HG03135 (cell line): ENCODE results near the gene PRKRIP1.
A peak's percentile ranks its signal among the peaks of the same experiment; 100 is the strongest.
"Not testable (repeated sequence)": the region's sequence is repeated elsewhere in the genome, so short reads cannot be mapped to it uniquely, and the experiment has no call there.

ENCODE experiments used
- ATAC-seq: cut with Tn5 transposase; IDR thresholded peaks from one replicate; pipeline ENCODE4 v1.9.1; 2021; ENCODE audit warnings: mild to moderate bottlenecking, moderate library complexity; ENCODE audit not compliant: unreplicated experiment

Gene PRKRIP1

DNA sequence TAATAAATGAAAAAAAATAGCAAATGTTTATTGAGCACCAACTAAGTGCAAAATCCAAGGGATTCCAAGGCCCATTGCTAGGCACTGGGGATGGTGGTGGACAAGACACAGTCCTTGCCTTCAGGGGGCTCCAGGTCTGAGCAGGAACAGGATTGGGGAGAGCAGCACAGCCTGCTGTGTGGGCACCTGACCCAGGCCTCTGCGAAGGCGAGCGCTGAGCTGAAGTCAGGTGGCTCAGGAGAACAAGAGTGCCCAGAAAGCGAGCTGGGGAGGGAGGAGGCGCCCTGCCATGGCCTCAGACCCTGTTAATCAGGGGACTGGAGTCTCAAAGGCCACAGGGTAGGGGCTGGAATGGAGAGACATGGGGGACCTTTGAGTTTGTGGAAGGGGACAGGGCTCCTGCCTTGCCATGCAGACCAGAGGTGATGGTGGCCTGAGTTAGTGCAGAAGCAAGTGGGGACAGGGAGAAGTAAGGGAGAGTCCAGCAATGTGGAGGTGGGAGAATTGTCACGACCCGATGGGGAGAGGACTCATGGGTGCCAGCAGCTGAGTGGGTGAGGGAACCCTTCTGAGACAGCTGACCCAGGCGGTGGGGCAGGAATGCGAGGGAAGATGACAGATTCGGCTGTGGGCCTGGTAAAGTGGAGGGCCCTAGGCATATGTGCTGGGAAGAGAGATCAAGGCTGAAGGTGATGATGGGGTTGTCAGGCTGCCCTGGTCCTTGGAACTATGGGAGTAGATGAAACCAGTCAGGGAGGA is 33.2 kb downstream of the PRKRIP1 start:
- ATAC-seq = no peak

DNA sequence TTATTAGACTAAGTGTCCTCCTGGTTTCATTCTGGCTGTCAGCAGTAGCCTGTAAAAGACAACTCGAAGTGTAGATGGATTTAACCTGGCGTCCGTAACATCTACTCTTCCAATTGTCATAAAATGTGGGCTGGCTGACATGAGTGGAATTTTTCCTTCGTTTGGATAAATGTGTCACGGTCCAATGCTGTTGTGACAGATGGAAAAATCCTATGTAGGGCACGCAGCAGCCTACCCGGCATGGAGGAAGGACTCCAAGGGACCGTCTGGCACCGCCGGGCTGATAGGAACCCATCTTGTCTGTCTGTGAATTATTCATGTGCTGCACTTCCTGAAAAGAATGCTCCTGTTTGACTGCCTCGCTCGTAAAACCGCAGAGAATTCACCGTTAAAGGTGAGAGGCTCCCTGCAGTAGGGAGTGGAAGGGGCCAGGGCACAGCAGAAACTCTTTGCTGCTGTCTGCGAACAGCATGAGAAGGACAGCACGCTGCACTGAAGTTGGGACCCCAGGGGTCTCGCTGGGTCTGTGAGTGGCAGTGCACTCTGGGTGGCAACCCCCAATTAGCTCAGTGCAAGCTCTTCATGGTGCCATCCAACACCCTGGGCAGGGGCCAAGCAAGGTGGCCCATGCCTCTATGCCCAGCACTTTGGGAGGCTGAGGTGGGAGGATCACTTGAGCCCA is 35.6 kb downstream of the PRKRIP1 start:
- ATAC-seq = no peak

DNA sequence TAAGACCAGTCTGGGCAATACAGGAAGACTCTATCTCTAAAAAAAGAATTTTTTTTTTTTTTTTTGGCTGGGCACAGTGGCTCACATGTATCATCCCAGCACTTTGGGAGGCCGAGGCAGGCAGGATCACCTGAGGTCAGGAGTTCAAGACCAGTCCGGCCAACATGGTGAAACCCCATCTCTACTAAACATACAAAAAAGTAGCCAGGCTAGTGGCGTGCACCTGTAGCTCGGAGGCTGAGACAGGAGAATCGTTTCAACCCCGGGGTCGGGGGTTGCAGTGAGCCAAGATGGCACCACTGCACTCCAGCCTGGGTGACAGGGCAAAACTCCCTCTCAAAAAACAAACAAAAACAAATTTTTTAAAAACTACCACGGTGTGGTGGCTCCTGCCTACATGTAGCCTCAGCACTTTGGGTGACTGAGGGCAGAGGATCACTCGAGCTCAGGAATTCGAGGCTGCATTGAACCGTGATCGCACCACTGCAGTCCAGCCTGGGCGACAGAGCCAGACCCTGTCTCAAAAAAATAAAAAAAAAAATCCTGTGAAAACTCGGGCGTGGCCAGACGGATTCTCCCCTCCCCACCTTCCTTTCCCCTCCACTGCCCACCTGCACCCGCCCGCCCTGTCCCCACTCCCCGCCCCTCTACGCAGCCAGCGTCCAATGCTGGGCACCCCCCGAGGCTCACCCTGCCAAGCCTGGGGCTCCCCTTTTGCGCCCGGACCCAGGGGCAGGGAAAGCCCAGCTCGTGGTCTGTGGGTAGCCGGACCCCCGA is 36.5 kb downstream of the PRKRIP1 start:
- ATAC-seq = peak; percentile 33

DNA sequence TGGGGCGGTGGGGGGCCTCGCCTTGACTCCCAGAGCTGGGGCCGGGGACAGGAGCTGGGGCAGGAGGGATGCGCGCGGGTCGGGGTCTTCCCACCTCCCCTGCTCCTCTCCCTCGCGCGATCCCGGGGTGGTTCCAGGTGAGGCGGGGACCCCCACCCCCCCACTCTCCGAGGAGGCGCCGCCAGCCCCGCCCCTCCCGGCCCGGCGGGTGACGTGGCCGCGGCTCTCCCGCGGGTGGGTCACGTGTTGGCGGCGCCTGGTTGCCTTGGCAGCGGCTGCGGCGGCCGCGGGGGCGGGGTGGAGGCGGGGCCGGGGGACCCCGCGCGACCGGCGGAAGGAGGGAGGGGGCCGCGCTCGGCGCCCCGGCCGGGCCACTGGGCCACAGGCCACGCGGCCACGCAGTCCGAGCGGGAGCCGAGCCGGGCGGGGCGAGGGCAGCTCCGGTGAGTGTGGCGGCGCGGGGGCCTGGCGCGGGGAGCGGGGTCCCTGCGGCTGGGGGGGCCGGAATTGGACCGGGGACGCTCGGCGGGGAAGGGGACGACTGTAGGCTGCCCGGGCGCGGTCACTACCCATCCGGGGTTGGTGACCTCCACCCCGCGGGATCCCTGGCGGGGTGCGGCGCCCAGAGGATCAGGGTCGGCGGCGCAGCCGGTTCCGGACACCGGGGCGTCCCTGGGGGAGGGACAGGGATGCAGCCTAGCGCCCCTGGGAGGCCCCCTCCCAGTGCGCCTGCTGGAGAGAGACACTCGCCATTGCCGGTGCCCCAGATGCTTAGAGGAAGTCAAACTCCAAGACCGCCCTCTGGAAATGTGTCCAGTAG is 37.3 kb downstream of the PRKRIP1 start, which contains the start of gene ORAI2:
Gene ORAI2, plus strand, starts transcription at position 357 of the 820 bp plus-strand sequence. CDS start 5,382 bp downstream, outside the sequence.
- ATAC-seq = peak; percentile 64

DNA sequence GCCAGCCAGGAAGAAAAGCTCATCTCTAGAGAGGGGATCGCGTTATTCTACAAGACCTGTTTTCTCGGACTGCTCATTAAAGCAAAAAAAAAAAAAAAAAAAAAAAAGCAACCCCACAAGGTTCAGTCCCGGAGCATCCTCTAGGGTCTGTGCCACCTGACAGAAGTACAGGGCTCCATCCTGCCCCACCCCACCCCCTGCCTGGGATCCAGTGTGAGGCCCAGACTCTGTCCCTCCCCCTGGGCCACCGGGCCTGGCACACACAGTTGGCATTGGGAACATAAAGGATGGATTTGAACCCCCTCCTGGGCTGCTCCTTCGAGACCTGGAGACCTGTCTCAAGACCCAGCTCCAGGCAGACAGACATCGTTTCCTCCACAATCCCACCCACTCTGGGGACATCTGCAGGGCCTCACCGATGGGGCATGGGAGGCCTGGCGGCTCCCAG is 37.9 kb downstream of the PRKRIP1 start:
- ATAC-seq = peak; percentile 1

DNA sequence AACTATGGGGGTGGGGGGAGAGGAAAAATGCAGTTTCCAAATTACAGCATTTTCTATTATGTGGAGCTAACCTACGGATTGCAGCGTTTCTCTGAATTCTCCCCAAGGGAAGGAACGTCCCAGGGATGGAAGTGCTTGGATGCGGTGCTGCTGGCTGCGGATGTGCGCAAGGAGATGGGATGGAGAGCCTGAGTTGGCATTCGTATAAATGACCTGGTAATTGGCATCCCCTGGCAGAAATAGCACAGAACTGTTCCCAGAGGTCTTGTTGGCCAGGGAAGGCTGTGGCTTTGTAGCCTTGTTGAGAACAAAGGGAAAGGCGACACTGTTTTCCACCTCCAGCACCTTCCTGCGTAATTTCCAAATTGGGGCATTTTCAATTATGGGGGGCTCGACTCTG is 40.0 kb downstream of the PRKRIP1 start:
- no peak for ATAC-seq

DNA sequence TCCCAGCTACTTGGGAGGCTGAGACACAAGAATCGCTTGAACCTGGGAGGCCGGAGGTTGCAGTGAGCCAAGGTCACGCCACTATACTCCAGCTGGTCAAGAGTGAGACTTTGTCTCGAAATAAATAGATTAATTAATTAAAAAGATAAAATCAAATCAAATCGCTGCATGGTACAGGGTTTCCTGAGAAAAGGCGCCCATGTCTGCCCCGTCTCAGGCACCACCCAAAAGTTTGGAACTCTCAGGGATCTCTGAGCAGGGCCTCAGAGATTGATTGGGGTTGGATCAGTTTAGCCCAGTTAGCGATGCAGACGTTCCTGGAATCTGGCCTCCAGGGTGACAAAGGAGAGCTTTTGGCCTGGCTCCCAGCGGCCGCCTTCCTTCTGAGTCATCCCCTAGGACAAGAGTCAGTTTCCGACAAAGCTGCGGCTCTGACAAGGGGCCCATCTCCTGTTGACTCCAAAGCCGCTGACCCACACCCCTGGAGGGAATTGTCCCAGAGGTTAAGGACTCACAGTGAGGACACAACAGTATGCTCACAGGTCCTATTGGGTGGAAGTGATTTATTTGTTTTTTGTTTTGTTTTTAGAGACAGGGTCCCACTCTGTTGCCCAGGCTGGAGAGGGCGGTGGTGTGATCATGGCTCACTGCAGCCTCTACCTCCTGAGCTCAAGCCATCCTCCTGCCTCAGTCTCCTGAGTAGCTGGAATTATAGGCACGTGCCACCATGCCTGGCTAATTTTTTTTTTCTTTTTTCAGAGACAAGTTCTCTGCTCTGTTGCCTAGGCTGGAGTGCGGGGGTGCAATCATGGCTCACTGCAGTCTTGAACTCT is 44.0 kb downstream of the PRKRIP1 start:
- ATAC-seq = no peak

DNA sequence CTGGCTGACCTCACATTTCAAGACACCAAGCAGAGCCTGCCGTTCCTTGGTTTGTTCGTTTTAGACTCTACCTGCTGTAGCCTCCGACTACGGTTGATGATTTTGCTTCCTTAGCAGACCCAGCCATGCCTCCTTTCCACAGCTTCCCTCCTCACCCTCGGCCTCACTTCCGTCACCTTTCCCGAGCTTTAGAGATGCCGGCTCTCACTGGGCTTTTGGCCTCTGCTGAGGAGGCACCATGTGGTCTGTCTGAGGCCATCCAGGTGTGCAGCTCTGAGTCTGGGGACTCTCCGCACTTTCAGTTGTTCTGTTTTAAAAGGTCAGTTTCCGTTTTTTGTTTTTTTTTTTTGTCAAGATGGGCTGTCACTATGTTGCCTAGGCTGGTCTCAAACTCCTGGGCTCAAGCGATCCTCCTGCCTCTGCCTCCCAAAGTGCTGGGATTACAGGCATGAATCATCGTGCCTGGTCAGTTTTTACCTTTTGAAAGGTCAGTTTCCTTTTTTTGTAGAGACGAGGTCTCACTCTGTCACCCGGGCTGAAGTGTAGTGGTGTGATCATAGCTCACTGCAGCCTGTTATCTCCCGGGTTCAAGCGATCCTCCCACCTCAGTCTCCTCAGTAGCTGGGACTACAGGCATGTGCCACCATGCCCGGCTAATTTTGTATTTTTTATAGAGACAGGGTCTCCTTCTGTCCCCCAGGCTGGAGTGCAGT is 49.0 kb downstream of the PRKRIP1 start:
- ATAC-seq = no peak

DNA sequence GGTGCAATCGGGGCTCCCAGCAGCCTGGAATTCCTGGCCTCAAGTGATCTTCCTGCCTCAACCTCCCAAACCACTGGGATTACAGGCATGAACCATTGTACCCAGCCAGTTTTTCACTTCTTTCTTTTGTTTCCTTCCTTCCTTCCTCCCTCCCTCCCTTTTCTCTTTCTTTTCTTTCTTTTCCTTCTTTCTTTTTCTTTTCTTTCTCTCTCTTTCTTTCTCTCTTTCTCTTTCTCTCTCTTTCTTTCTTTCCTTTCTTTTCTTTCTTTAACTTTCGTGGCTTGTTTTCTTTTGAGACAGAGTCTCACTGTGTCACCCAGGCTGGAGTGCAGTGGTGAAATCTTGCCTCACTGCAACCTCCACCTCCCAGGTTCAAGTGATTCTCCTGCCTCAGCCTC is 49.5 kb downstream of the PRKRIP1 start:
- no peak for ATAC-seq

DNA sequence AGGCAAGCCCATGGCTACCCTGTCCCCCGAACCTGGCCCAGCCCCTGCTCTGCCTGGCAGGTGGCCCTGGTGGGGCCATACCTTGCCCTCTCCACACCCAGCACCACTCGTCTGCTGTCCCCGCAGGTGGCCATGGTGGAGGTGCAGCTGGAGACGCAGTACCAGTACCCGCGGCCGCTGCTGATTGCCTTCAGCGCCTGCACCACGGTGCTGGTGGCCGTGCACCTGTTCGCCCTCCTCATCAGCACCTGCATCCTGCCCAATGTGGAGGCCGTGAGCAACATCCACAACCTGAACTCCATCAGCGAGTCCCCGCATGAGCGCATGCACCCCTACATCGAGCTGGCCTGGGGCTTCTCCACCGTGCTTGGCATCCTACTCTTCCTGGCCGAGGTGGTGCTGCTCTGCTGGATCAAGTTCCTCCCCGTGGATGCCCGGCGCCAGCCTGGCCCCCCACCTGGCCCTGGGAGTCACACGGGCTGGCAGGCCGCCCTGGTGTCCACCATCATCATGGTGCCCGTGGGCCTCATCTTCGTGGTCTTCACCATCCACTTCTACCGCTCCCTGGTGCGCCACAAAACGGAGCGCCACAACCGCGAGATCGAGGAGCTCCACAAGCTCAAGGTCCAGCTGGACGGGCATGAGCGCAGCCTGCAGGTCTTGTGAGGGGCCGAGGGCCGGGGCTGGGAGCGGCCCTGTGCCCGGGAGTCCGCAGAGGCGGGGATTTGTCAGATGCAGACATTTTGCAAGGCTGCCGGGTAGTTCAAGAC is 50.4 kb downstream of the PRKRIP1 start:
- no peak for ATAC-seq

DNA sequence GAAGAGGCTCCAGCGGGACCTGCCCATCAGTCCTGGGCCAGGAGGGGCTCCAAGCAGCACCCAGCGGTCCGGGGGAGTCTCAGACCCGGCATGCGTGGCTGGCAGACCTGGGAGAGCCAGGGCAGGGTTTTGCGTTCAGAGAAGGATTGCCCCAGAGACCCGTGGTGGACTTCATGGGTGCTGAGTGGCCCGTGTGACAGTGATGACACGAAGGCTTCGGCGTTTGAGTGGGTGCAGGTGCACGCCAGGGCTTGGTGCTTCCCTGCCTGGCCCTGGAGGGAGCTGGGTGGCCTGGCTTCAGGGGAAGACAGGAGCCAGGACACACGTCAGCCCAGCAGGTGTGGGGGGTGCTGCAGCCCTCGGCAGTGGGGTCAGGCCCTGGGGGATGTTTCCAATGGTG is 51.1 kb downstream of the PRKRIP1 start:
- ATAC-seq = no peak

DNA sequence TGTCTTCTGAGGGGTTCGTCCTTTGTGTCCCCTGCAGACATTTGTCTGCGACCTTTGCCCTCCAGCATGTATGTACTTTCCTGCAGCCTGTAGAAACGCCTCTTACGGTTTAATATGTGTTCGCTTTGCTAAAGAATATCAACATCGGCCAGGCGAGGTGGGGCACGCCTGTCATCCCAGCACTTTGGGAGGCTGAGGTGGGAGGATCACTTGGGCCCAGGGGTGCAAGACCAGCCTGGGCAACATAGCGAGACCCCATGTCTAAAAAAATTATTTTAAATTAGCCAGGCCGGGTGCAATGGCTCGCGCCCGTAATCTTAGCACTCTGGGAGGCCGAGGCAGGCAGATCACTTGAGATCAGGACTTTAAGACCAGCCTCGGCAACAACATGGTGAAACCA is 53.0 kb downstream of the PRKRIP1 start:
- no peak for ATAC-seq

DNA sequence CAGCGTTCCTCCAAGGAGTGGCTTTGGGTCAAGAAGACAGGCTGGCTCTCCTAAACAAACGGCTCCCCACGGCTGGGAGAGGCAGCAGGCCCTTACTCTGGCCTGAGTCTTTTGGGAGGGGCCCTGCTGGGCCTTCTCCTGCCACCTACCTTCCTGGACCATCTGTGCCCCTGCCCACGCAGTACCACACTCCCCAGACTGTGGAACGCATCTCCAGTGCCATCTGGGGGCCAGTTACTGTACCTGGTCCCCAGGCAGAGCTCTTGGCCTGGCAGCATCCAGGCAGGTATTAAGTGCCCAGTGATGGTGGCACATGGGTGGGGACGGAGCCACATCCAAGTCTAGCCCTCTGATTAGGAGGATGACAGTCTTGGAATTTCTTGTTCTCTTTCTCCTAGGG is 54.1 kb downstream of the PRKRIP1 start:
- ATAC-seq = no peak

DNA sequence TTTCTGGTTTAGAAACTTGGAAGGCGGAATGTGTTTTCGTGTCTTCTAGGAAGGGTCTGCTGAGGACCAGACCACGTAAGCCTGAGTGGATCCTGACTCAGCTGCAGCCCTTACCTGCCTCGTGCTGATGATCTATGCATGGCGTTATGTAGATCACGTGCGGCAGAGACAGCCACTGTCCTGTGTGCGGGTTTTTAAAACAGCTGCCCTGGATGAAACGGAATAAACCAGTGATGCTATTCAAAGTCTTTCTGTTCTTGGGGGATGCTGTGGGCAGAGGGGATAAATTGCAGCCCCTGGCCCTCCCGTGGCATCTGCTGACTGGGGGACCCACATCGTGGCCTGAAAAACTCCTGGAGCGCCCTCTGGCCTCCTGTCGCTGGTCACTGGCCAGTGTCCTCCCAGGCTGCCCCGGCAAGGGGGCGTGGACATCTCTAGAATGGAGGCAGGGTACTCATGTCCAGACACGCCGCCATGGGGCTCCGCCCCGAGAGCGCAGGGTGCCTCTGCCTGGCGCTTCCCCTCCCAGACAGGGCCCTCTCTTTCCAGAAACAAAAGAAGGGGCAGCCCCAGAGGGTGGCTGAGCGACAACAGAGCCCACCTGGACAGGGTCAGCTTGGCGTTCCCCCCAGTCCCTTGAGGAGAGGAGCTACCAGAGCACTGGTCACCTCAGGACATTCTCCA is 55.4 kb downstream of the PRKRIP1 start:
- no peak for ATAC-seq

DNA sequence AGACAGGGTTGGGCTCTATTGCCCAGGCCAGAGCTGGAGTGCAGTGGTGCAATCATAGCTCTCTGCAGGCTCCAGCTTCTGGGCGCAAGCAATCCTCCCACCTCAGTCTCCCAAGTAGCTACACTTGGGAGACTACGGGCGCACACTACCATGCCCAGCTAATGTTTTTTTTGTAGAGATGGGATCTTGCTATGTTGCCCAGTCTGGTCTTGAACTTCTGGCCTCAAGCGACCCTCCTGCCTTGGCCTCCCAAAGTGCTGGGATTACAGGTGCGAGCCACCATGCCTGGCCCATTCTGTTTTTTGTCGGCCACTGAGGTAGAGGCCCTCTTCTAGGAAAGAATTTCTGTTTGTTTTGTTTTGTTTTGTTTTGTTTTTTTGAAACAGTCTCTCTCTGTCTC is 56.3 kb downstream of the PRKRIP1 start:
- ATAC-seq = no peak

DNA sequence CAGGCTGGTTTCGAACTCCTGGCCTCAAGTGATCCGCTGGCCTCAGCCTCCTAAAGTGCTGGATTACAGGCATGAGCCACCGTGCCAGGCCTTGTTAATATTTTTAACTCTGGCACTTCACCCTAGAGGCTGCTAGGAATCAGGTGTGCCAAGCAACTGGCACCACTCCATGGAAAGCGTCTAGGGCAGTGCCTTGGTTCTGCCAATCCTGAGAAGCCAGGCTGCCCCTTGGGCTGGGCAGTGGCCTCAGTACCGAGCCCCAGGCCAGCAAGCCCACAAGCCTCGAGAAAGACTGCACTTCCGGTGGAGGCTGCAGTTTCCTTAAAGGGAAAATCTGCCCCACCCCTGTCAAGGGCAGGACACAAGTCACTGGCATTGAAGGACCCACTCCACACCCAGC is 57.2 kb downstream of the PRKRIP1 start:
- ATAC-seq = no peak

DNA sequence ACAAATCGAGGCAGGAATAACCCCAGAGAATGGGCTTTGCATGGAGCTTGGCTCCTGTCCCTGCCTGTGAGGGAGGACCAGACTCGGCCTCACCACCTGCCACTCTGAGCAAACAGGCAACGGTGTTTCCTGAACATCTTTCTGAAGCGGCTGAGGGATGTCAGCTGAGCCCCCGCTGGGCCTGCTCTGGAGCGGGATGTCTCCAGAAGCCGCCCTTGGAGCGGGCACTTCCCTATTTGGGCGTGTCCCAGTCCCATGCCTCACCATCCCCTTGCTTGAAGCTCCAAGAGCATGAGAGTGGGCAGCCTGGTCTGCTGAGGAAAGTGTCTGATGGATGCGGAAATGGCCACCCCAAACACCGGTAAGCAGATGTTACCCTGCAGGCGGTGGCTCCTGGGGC is 58.3 kb downstream of the PRKRIP1 start:
- ATAC-seq = no peak

DNA sequence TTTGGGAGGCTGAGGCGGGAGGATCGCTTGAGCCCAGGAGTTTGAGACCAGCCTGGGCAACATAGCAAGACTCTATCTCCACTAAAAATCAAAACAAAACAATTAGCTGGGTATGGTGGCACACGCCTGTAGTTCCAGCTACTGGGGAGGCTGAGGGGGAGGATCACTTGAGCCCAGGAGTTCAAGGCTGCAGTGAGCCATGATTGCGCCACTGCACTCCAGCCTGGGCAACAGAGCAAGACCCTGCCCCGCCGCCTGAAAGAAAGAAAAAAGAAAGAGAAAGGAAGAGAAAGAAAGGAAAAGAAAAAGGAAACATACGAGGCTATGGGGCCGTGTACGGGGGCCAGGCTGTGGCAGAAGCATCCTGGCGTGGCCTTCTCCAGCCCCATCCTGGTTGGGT is 58.8 kb downstream of the PRKRIP1 start:
- not testable (repeated sequence) for ATAC-seq
